Parathyroid adenoma (tissue), 2 donors: ENCODE results near the gene TMEM150C.
A peak's percentile ranks its signal among the peaks of the same experiment; 100 is the strongest.

ENCODE experiments used
- H2AFZ ChIP-seq: fragments of 300-600 bp; sonication (generic); one replicate; pipeline ENCODE4 v1.7.0; 2017; ENCODE audit warnings: antibody characterized with exemption, mild to moderate bottlenecking
- H3K27ac ChIP-seq: fragments of 300-600 bp; sonication (generic); one replicate; pipeline ENCODE4 v1.7.0; 2017
- H3K27me3 ChIP-seq: fragments of 300-600 bp; sonication (generic); one replicate; pipeline ENCODE4 v1.7.0; 2017; ENCODE audit warnings: low read length; ENCODE audit not compliant: control insufficient read depth, insufficient read depth
- H3K36me3 ChIP-seq: fragments of 300-600 bp; sonication (generic); one replicate; pipeline ENCODE4 v1.7.0; 2017; ENCODE audit warnings: low read length; ENCODE audit not compliant: control insufficient read depth, insufficient read depth
- H3K4me1 ChIP-seq: fragments of 300-600 bp; sonication (generic); one replicate; pipeline ENCODE4 v1.7.0; 2017; ENCODE audit warnings: control low read depth
- H3K4me2 ChIP-seq: fragments of 300-600 bp; sonication (generic); one replicate; pipeline ENCODE4 v1.7.0; 2017; ENCODE audit warnings: low read length
- H3K4me3 ChIP-seq: fragments of 300-600 bp; sonication (generic); one replicate; pipeline ENCODE4 v1.7.0; 2017; ENCODE audit warnings: low read depth, low read length
- H3K79me2 ChIP-seq: fragments of 300-600 bp; sonication (generic); one replicate; pipeline ENCODE4 v1.7.0; 2017; ENCODE audit warnings: control low read depth
- H3K9ac ChIP-seq: fragments of 300-600 bp; sonication (generic); one replicate; pipeline ENCODE4 v1.7.0; 2017; ENCODE audit warnings: mild to moderate bottlenecking
- H3K9me3 ChIP-seq: fragments of 300-600 bp; sonication (generic); one replicate; pipeline ENCODE4 v1.7.0; 2017; ENCODE audit warnings: low read length; ENCODE audit not compliant: control insufficient read depth
- CTCF ChIP-seq: fragments of 300-600 bp; sonication (generic); IDR thresholded peaks from one replicate; pipeline ENCODE4 v1.7.0; 2017; ENCODE audit warnings: antibody characterized with exemption, mild to moderate bottlenecking
- donor health status: primary hyperparathyroidism.

Gene TMEM150C

GRCh38 chr4:82467471-82467870 lies 94.3 kb downstream of the TMEM150C start:
- Histone ChIP-seq H3K4me3 (no peak overlapping the region), H3K27ac (no peak overlapping the region), H3K9ac (no peak overlapping the region), H3K27me3 (no peaks in the 10 kb centered on the region), H3K4me2 (no peak overlapping the region), H3K4me1 (no peaks in the 10 kb centered on the region), H3K36me3 (no peaks in the 10 kb centered on the region), H3K9me3 (no peaks in the 10 kb centered on the region), H3K79me2 (no peaks in the 10 kb centered on the region), H2AFZ (no peak overlapping the region)
- no peak for TF ChIP-seq CTCF

- no peaks in the 10 kb centered on the region for H3K4me1 ChIP-seq
- H3K27me3 ChIP-seq, result no peaks in the 10 kb centered on the region
- no peaks in the 10 kb centered on the region for H3K9me3 ChIP-seq
- H3K4me3 ChIP-seq, result no peak overlapping the region
- H3K36me3 ChIP-seq, result no peaks in the 10 kb centered on the region
- no peak overlapping the region for H2AFZ ChIP-seq
- H3K27ac ChIP-seq, result no peak overlapping the region
- H3K9ac ChIP-seq, result no peak overlapping the region
- no peaks in the 10 kb centered on the region for H3K79me2 ChIP-seq
- no peak for TF ChIP-seq CTCF
- no peak overlapping the region for H3K4me2 ChIP-seq
Observed at GRCh38 chr4:82463221-82463620, 98.6 kb downstream of the TMEM150C start.

GRCh38 chr4:82462415-82462831 lies 99.4 kb downstream of the TMEM150C start:
- H2AFZ ChIP-seq, result no peak overlapping the region
- peak; percentile 42 for TF ChIP-seq CTCF
- H3K9ac ChIP-seq, result no peak overlapping the region
- H3K27me3 ChIP-seq, result no peaks in the 10 kb centered on the region
- H3K4me1 ChIP-seq, result no peaks in the 10 kb centered on the region
- H3K36me3 ChIP-seq, result no peaks in the 10 kb centered on the region
- no peak overlapping the region for H3K4me2 ChIP-seq
- H3K4me3 ChIP-seq, result no peak overlapping the region
- no peaks in the 10 kb centered on the region for H3K79me2 ChIP-seq
- H3K27ac ChIP-seq, result no peak overlapping the region
- no peaks in the 10 kb centered on the region for H3K9me3 ChIP-seq

GRCh38 chr4:82461710-82462109 lies 100.1 kb downstream of the TMEM150C start:
- Histone ChIP-seq H3K4me2 (no peak overlapping the region), H2AFZ (no peak overlapping the region), H3K9me3 (no peaks in the 10 kb centered on the region), H3K4me1 (no peaks in the 10 kb centered on the region), H3K79me2 (no peaks in the 10 kb centered on the region), H3K36me3 (no peaks in the 10 kb centered on the region), H3K27ac (no peak overlapping the region), H3K9ac (no peak overlapping the region), H3K4me3 (no peak overlapping the region), H3K27me3 (no peaks in the 10 kb centered on the region)
- no peak for TF ChIP-seq CTCF

GRCh38 chr4:82458729-82459128 lies 103.1 kb downstream of the TMEM150C start:
- no peaks in the 10 kb centered on the region for H3K9me3 ChIP-seq
- no peak overlapping the region for H3K9ac ChIP-seq
- no peak overlapping the region for H3K27ac ChIP-seq
- no peaks in the 10 kb centered on the region for H3K36me3 ChIP-seq
- no peaks in the 10 kb centered on the region for H3K27me3 ChIP-seq
- no peak overlapping the region for H2AFZ ChIP-seq
- H3K79me2 ChIP-seq, result no peaks in the 10 kb centered on the region
- no peak overlapping the region for H3K4me2 ChIP-seq
- H3K4me3 ChIP-seq, result no peak overlapping the region
- peaks cover 4% of the 10 kb centered on the region for H3K4me1 ChIP-seq
- TF ChIP-seq CTCF, result no peak
